Upper lobe of right lung (tissue), 1 donor: ENCODE measurements around the gene SHC1. TPM values are rescaled to one million over a fixed set of nuclear protein-coding genes. Genes with fewer than 3 reads are reported as not detected.

ENCODE experiments used
- ATAC-seq: fragments of 200-7000 bp; cut with Tn5 transposase; one replicate; pipeline ENCODE4 v1.9.1; 2020; ENCODE audit warnings: mild to moderate bottlenecking, moderate library complexity
- DNase-seq: peaks from one replicate; pipeline ENCODE4 v3.0.0-alpha.2; 2020
- H3K27ac ChIP-seq: fragments of 200-600 bp; one replicate; pipeline ENCODE4 v1.8.0; 2022
- H3K27me3 ChIP-seq: fragments of 200-600 bp; one replicate; pipeline ENCODE4 v1.8.0; 2022; ENCODE audit warnings: mild to moderate bottlenecking
- H3K36me3 ChIP-seq: fragments of 200-600 bp; one replicate; pipeline ENCODE4 v1.8.0; 2022
- H3K4me1 ChIP-seq: fragments of 200-600 bp; one replicate; pipeline ENCODE4 v1.8.0; 2022
- H3K4me3 ChIP-seq: fragments of 200-600 bp; one replicate; pipeline ENCODE4 v1.8.0; 2022; ENCODE audit warnings: mild to moderate bottlenecking
- H3K9me3 ChIP-seq: fragments of 200-600 bp; one replicate; pipeline ENCODE4 v1.8.0; 2022
- CTCF ChIP-seq: fragments of 200-600 bp; IDR thresholded peaks from one replicate; pipeline ENCODE4 v1.8.0; 2022; ENCODE audit warnings: antibody characterized with exemption
- intact Hi-C: fragments of 100-400 bp; cut with DNase I; formaldehyde crosslinking; loops from one replicate; pipeline ENCODE4 v1.11.0; 2022
- total RNA-seq: library from RNA; stranded (reverse); fragmentation: NEBNext Ultra II Directional; extraction: Animal tissue kit (Norgen Biotek cat#: 25700); gene quantifications from one replicate; pipeline ENCODE4 v1.2.1, GENCODE V29; 2021
- donor health status: DM: no; HTN: yes; CAD: no; lungs with severe emphysema.

SHC1 gene
- total RNA-seq, 1 donor from 2014 or later = 120 TPM

GRCh38 chr1:154934358-154934948 lies 36.1 kb downstream of the SHC1 start:
- no peaks in the 10 kb centered on the region for H3K9me3 ChIP-seq
- intact Hi-C loops = no loop called here
- no peak overlapping the region for H3K27ac ChIP-seq
- TF ChIP-seq CTCF = no peak
- ATAC-seq (no peak), DNase-seq (no peak)
- H3K4me1 ChIP-seq = peaks cover 18% of the 10 kb centered on the region
- no peak overlapping the region for H3K4me3 ChIP-seq
- H3K36me3 ChIP-seq = peaks cover 11% of the 10 kb centered on the region
- H3K27me3 ChIP-seq = no peaks in the 10 kb centered on the region

DNA sequence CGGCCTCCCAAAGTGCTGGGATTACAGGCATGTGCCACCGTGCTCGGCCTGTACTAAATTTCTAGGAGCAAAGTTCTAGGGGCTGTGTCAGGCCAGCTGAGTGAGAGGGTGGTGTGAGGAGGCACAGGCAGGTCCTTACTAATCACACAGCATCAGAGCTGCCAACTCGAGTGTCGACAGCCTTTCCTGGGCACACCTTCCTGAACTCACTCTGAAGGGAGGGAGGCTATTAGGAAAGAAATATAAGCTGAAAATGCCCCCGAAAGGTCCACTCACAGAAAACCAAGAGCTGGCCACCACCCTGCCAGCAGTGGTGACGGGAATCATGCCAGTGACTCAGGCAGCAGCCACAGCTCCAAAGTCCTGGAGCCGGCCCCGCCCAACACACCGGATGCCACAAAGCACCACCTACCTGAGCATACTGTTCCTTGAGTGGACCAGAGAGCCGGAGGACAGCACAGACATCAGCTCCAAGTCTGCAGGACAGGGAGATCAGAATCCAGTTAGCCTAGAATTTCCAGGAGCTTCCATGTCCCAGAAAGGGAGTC lies 38.5 kb downstream of the SHC1 start:
- ATAC-seq = peak; percentile 57
- H3K27ac ChIP-seq = peak overlapping the region; percentile 53

GRCh38 chr1:154926201-154926600 lies 44.3 kb downstream of the SHC1 start:
- Histone ChIP-seq H3K36me3 (peaks cover 43% of the 10 kb centered on the region), H3K9me3 (no peaks in the 10 kb centered on the region), H3K4me3 (no peak overlapping the region), H3K27me3 (no peaks in the 10 kb centered on the region), H3K27ac (no peak overlapping the region), H3K4me1 (no peaks in the 10 kb centered on the region)
- no peak for DNase-seq
- ATAC-seq = no peak
- TF ChIP-seq CTCF = no peak
- intact Hi-C loops = no loop called here

More for the DNA sequence above, 38.5 kb downstream of the SHC1 start:
- peaks cover 18% of the 10 kb centered on the region for H3K36me3 ChIP-seq
- peak; percentile 90 for DNase-seq
- TF ChIP-seq CTCF = no peak
- H3K4me1 ChIP-seq = peaks cover 11% of the 10 kb centered on the region
- intact Hi-C loops = no loop called here
- H3K27me3 ChIP-seq = no peaks in the 10 kb centered on the region
- no peaks in the 10 kb centered on the region for H3K9me3 ChIP-seq
- H3K4me3 ChIP-seq = no peak overlapping the region

DNA sequence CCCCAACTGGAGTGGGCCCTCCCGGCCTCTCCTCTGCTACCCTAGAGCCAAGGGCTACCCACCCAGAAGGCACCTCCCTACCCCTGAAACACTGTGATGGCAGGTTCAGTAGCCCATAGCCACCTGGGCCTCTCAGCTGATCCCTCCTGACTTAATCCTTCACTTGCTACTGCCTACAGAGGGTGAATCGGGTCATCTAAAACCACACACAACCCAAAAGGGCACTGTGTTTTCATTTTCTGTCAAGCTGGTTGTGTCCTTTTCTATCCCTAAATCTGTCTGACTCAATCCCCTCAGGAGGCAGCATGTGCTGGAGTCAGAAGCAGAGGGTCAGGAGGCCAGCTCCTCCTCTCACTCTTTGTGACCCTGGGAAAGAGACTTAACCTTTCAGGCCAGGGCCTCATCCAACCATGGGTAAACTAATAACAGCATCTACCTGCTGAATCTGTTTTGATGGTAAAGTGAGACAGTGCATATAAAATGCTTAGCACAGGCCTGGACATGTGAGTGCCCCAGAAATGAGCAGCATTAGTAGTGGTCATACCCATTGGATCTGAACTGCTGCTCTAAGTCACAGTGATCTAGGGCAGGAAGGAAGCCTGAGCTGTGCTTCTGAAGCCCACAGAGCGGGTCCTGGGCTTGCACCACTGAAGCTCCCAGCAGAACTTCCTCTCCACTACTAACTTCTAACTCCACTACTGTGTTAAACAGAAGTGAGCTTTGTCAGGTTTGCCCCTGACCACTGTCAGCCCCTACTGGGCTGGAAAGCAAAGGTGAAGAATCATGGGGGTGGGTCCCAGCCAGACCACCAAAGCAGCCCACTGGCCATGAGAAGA lies 45.0 kb downstream of the SHC1 start:
- DNase-seq (no peak), ATAC-seq (no peak)
- no peaks in the 10 kb centered on the region for H3K27me3 ChIP-seq
- no peaks in the 10 kb centered on the region for H3K9me3 ChIP-seq
- TF ChIP-seq CTCF = no peak
- no peaks in the 10 kb centered on the region for H3K4me1 ChIP-seq
- peaks cover 39% of the 10 kb centered on the region for H3K36me3 ChIP-seq
- intact Hi-C loops = no loop called here
- no peak overlapping the region for H3K4me3 ChIP-seq
- no peak overlapping the region for H3K27ac ChIP-seq

DNA sequence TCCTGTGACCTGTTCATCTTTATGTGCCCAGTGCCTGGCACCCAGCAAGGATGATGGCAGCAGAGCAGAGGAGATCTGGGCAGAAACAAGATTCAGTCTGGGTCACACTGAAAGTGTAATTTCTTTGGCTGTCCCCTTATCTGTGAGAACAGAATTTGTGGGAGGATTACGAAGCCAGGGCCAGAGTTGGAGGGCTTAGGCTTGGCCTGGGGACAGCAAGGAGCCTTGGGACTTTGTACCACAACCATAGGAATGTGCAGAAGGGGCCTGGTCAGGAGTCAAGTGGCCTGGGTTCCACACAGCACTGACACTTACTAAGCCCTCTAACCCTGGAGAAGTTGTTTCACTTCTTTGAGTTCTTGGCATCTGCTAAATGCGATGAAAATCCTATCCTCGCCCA lies 46.9 kb downstream of the SHC1 start:
- H3K27me3 ChIP-seq = no peaks in the 10 kb centered on the region
- TF ChIP-seq CTCF = no peak
- no peaks in the 10 kb centered on the region for H3K4me1 ChIP-seq
- H3K36me3 ChIP-seq = peaks cover 39% of the 10 kb centered on the region
- H3K27ac ChIP-seq = no peak overlapping the region
- no peaks in the 10 kb centered on the region for H3K9me3 ChIP-seq
- no peak for DNase-seq
- intact Hi-C loops = no loop called here
- peak; percentile 45 for ATAC-seq
- H3K4me3 ChIP-seq = no peak overlapping the region
